Activated CD8-positive, alpha-beta T cell treated with anti-CD3 and anti-CD28 coated beads for 36 hours (primary cell): ENCODE results near the gene SH3D19. TPM values are rescaled to one million over a fixed set of nuclear protein-coding genes. Genes with fewer than 3 reads are reported as not detected.
"Not testable (repeated sequence)": the region's sequence is repeated elsewhere in the genome, so short reads cannot be mapped to it uniquely, and the experiment has no call there.

ENCODE experiments used
- ATAC-seq: fragments of 200-7000 bp; cut with Tn5 transposase; one replicate; pipeline ENCODE4 v1.10.0; 2021; ENCODE audit warnings: mild to moderate bottlenecking, moderate library complexity
- CTCF ChIA-PET: fragments of 350-600 bp; sonication (Branson Sonifier 250); formaldehyde crosslinking; loops from one replicate; lab custom pipeline; 2021; ENCODE audit warnings: antibody characterized with exemption; lab: Charles Lee
- POLR2A ChIA-PET: fragments of 350-600 bp; sonication (Branson Sonifier 250); formaldehyde crosslinking; loops from one replicate; lab custom pipeline; 2021; ENCODE audit warnings: antibody characterized with exemption; lab: Charles Lee
- DNase-seq: peaks from one replicate; pipeline ENCODE4 v3.0.0-alpha.2; 2020
- H3K27ac Mint-ChIP-seq: one replicate; pipeline ENCODE4 v1.8.0; 2021; ENCODE audit warnings: mild to moderate bottlenecking, mixed read lengths
- H3K27me3 Mint-ChIP-seq: one replicate; pipeline ENCODE4 v1.8.0; 2021; ENCODE audit warnings: mixed read lengths
- H3K36me3 Mint-ChIP-seq: one replicate; pipeline ENCODE4 v1.8.0; 2021; ENCODE audit warnings: low read depth, mixed read lengths
- H3K4me1 Mint-ChIP-seq: one replicate; pipeline ENCODE4 v1.8.0; 2021; ENCODE audit warnings: low read depth, mixed read lengths
- H3K4me3 Mint-ChIP-seq: one replicate; pipeline ENCODE4 v1.8.0; 2021; ENCODE audit warnings: mild to moderate bottlenecking, moderate library complexity, mixed read lengths
- H3K9me3 Mint-ChIP-seq: one replicate; pipeline ENCODE4 v1.8.0; 2021; ENCODE audit warnings: mixed read lengths
- CTCF ChIP-seq: fragments of 200-600 bp; IDR thresholded peaks from one replicate; pipeline ENCODE4 v1.8.0; 2022; ENCODE audit warnings: antibody characterized with exemption, mild to moderate bottlenecking
- intact Hi-C: fragments of 100-400 bp; cut with micrococcal nuclease; formaldehyde crosslinking; loops from one replicate; pipeline ENCODE4 v1.10.0; 2022
- total RNA-seq, 2 experiments: library from RNA; stranded (reverse); gene quantifications; one replicate each; pipeline ENCODE4 v1.2.3, GENCODE V29; 2021

The SH3D19 gene
- total RNA-seq, 2 experiments from 2014 or later, result not detected

GRCh38 chr4:151256134-151256533 lies 69.3 kb downstream of the SH3D19 start:
- Mint-ChIP-seq H3K4me1 (no peaks in the 10 kb centered on the region), H3K27ac (no peak overlapping the region), H3K27me3 (peaks cover 4% of the 10 kb centered on the region), H3K36me3 (no peaks in the 10 kb centered on the region), H3K9me3 (no peaks in the 10 kb centered on the region), H3K4me3 (no peak overlapping the region)
- ATAC-seq (no peak), DNase-seq (no peak)
- intact Hi-C loops, result no loop called here
- POLR2A ChIA-PET, result no interaction called here
- CTCF ChIA-PET, result interaction anchor here (1.0 kb wide), 1 partner anchor 13 kb away, joined by 3 read pairs; no protein-coding TSS in a partner anchor
- TF ChIP-seq CTCF, result no peak

- H3K4me1 Mint-ChIP-seq, H3K36me3 Mint-ChIP-seq, intact Hi-C loops, ATAC-seq, H3K27me3 Mint-ChIP-seq, POLR2A ChIA-PET, H3K27ac Mint-ChIP-seq, CTCF ChIA-PET, H3K9me3 Mint-ChIP-seq, DNase-seq, H3K4me3 Mint-ChIP-seq: not testable (repeated sequence)
Observed at GRCh38 chr4:151255680-151256079, 69.7 kb downstream of the SH3D19 start.

GRCh38 chr4:151255226-151255625 lies 70.2 kb downstream of the SH3D19 start:
- H3K4me3 Mint-ChIP-seq, POLR2A ChIA-PET, CTCF ChIA-PET, H3K36me3 Mint-ChIP-seq, H3K9me3 Mint-ChIP-seq, ATAC-seq, H3K4me1 Mint-ChIP-seq, intact Hi-C loops, DNase-seq, H3K27me3 Mint-ChIP-seq, H3K27ac Mint-ChIP-seq: not testable (repeated sequence)

- intact Hi-C loops, result no loop called here
Observed at GRCh38 chr4:151251603-151252304, 73.7 kb downstream of the SH3D19 start.

GRCh38 chr4:151250706-151251105 lies 74.7 kb downstream of the SH3D19 start:
- Mint-ChIP-seq H3K27me3 (peaks cover 9% of the 10 kb centered on the region), H3K4me1 (no peaks in the 10 kb centered on the region), H3K4me3 (no peak overlapping the region), H3K27ac (no peak overlapping the region), H3K36me3 (no peaks in the 10 kb centered on the region), H3K9me3 (no peaks in the 10 kb centered on the region)
- ChIA-PET CTCF (no interaction called here), POLR2A (no interaction called here)
- DNase-seq, result no peak
- intact Hi-C loops, result no loop called here
- TF ChIP-seq CTCF, result no peak
- ATAC-seq, result no peak

More at GRCh38 chr4:151251603-151252304, 73.7 kb downstream of the SH3D19 start:
- Mint-ChIP-seq H3K27ac (no peak overlapping the region), H3K27me3 (peaks cover 8% of the 10 kb centered on the region), H3K36me3 (no peaks in the 10 kb centered on the region), H3K4me1 (no peaks in the 10 kb centered on the region), H3K4me3 (no peak overlapping the region), H3K9me3 (no peaks in the 10 kb centered on the region)
- CTCF ChIA-PET, result no interaction called here
- TF ChIP-seq CTCF, result no peak
- ATAC-seq, result no peak
- no peak for DNase-seq
- POLR2A ChIA-PET, result no interaction called here

- ChIA-PET CTCF (no interaction called here), POLR2A (no interaction called here)
- Mint-ChIP-seq H3K27me3 (peaks cover 10% of the 10 kb centered on the region), H3K27ac (no peak overlapping the region), H3K9me3 (no peaks in the 10 kb centered on the region), H3K4me1 (no peaks in the 10 kb centered on the region), H3K36me3 (no peaks in the 10 kb centered on the region), H3K4me3 (no peak overlapping the region)
- ATAC-seq (no peak), DNase-seq (no peak)
- intact Hi-C loops, result no loop called here
- TF ChIP-seq CTCF, result no peak
Observed at GRCh38 chr4:151248519-151248918, 76.9 kb downstream of the SH3D19 start.
